ENCODE data around the gene THSD4.

Gene THSD4

GRCh38 chr15:71345186-71345585, 229.9 kb downstream of the THSD4 start:
- DNase-seq (ENCODE audit: insufficient read length) (no peak), FAIRE-seq (no peak)
- TF ChIP-seq POLR2AphosphoS5 (IDR thresholded peaks at IDR 0.05; ENCODE audit: low read depth, low read length) (no peak), POLR2A (IDR thresholded peaks at IDR 0.05; ENCODE audit: low read depth, low read length) (no peak), TAF1 (IDR thresholded peaks at IDR 0.05; ENCODE audit: borderline replicate concordance, low read depth, low read length) (no peak)

- TF ChIP-seq POLR2AphosphoS5 (IDR thresholded peaks at IDR 0.05; ENCODE audit: low read depth, low read length) (no peak), POLR2A (IDR thresholded peaks at IDR 0.05; ENCODE audit: low read depth, low read length) (no peak), TAF1 (IDR thresholded peaks at IDR 0.05; ENCODE audit: borderline replicate concordance, low read depth, low read length) (no peak)
- DNase-seq (ENCODE audit: insufficient read length) (no peak), FAIRE-seq (no peak)
Measured at GRCh38 chr15:71346464-71346863, 231.2 kb downstream of the THSD4 start.

DNA sequence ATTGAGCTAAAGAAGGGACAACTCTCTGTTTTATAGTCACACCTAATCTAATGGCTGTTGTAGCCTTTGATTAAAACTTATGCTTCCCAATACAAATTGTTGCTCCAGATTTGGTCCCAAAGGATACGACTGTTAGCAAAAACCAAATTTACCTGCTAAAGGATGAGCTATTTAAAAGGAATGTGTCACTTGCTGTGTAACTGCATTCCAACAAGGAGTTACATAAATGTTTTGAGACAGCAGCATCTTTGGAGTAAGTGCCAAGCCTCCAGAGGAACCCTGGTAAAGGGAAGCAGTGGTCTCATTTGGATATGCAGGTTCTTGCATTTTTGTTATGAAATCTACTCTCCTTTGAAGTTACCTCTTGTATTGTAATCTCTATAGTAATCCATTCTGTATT, 233.3 kb downstream of the THSD4 start:
- TF ChIP-seq TAF1 (IDR thresholded peaks at IDR 0.05; ENCODE audit: borderline replicate concordance, low read depth, low read length): no peak
- no peak for TF ChIP-seq POLR2A (IDR thresholded peaks at IDR 0.05; ENCODE audit: low read depth, low read length)
- TF ChIP-seq POLR2AphosphoS5 (IDR thresholded peaks at IDR 0.05; ENCODE audit: low read depth, low read length): no peak
- FAIRE-seq (no peak), DNase-seq (ENCODE audit: insufficient read length) (no peak)

GRCh38 chr15:71349336-71349735, 234.1 kb downstream of the THSD4 start:
- DNase-seq (ENCODE audit: insufficient read length) (no peak), FAIRE-seq (no peak)
- TF ChIP-seq POLR2A (IDR thresholded peaks at IDR 0.05; ENCODE audit: low read depth, low read length) (no peak), POLR2AphosphoS5 (IDR thresholded peaks at IDR 0.05; ENCODE audit: low read depth, low read length) (no peak), TAF1 (IDR thresholded peaks at IDR 0.05; ENCODE audit: borderline replicate concordance, low read depth, low read length) (no peak)

DNA sequence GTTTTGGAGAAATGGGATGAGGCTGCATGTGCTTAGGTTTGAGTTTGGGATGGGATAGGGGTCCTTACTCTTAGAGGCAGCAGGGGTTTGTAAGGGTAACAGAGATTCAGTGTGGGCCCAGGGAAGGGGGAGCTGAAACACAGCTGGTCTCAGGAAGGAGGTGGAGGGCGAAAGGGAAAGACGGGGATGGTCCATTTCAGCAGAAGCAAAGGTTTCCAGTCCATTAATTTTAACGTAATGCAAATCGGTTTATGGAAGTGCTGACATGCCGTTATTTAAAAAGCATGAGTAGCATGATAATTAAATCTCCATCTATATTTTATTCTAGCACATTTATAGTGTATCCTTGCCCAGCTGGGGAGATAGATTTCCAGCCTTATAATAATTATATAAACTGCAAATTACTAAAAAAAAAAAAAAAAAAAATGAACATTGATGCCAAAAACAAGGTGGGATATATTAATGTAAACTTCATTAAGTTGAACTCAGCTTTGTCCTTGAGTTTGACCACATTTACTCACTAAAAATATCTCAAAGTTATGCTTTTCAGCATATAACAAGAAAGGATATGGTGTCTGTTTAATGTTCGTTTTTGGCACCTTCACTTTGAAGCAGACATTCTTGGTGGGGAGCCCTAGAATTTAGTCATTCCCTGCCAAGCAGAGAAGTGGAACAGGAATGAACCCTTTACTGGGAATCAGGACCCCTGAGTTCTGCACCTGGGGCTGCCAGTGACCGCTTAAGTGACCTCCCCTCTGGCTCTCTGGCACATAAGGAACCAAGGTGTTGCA, 234.7 kb downstream of the THSD4 start:
- TF ChIP-seq TAF1 (IDR thresholded peaks at IDR 0.05; ENCODE audit: borderline replicate concordance, low read depth, low read length): no peak
- TF ChIP-seq POLR2A (IDR thresholded peaks at IDR 0.05; ENCODE audit: low read depth, low read length): no peak
- no peak for TF ChIP-seq POLR2AphosphoS5 (IDR thresholded peaks at IDR 0.05; ENCODE audit: low read depth, low read length)
- no peak for FAIRE-seq
- no peak for DNase-seq (ENCODE audit: insufficient read length)

DNA sequence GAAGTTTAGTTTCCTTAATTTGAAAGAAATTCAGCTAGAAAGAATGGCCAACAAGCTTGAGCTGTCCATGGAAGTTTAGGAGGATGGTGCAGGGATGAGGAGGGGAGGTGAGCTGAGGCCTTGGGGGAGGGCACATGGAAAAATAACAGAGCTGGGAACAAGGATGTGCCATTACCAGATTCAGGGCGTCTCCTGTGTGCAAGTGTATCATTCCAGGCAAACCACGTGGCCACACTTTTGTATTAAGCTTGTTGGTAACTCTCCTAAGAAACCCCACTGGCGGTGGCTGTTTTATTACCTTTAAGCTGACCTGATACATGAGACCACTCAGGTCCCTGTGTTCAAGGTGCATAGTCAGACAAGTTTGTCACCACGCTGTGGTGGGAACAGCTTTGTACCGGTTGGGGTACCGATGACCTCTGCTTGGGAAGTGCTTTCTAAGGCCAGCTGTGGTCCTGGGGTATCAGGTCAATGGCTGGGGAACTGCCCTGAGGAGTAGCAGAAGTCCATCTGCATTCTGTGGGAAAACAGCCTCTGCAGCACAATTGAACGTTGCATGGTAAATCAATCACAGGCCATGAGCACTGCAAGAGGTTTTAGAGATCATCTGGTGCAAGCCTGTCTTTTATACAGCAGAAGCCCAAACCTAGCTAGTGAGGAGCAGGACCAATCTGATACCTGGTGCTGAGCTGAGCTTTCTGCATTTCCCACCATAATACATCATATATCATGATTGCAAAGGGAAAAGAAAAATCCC, 235.5 kb downstream of the THSD4 start:
- no peak for DNase-seq (ENCODE audit: insufficient read length)
- FAIRE-seq: no peak
- no peak for TF ChIP-seq POLR2AphosphoS5 (IDR thresholded peaks at IDR 0.05; ENCODE audit: low read depth, low read length)
- no peak for TF ChIP-seq POLR2A (IDR thresholded peaks at IDR 0.05; ENCODE audit: low read depth, low read length)
- TF ChIP-seq TAF1 (IDR thresholded peaks at IDR 0.05; ENCODE audit: borderline replicate concordance, low read depth, low read length): no peak

DNA sequence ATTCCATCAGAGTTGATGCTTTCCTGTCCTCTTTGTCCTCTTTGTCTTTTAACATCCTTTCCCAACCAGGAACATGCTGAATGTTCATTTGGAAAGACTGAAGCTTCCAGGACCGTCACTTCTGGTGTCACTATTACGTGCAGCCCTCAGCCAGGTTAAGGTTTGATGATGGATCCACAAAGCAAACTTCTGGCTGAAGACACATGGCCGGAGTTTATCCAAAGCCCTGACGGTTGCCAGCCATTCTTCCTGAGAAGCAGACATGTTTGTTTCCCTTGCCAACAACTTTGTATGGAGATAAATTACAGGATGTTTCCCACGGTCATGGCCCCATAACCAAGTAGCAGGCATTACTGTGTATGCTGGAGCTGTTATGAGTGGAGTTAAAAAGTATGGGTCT, 236.9 kb downstream of the THSD4 start:
- FAIRE-seq (no peak), DNase-seq (ENCODE audit: insufficient read length) (no peak)
- no peak for TF ChIP-seq TAF1 (IDR thresholded peaks at IDR 0.05; ENCODE audit: borderline replicate concordance, low read depth, low read length)
- no peak for TF ChIP-seq POLR2AphosphoS5 (IDR thresholded peaks at IDR 0.05; ENCODE audit: low read depth, low read length)
- no peak for TF ChIP-seq POLR2A (IDR thresholded peaks at IDR 0.05; ENCODE audit: low read depth, low read length)

DNA sequence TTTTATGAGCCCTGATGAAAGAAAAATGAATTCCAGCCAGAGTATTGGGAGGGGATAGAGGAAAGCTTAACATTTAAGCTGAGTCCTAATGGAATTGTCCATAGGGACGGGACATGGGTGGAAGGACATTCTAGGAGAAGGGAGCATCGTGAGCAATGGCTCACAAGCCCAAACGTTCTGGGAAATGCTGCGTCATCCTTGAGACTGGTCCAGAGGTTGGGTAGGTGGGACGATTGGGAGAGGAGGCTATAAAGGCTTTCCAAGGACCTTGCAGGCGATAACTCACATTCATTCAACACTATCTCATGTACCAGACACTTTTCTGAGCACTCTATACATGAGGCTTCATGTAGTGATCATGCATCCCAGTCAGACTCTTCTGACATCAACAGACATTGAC, 237.5 kb downstream of the THSD4 start:
- FAIRE-seq (no peak), DNase-seq (ENCODE audit: insufficient read length) (no peak)
- TF ChIP-seq POLR2A (IDR thresholded peaks at IDR 0.05; ENCODE audit: low read depth, low read length) (no peak), POLR2AphosphoS5 (IDR thresholded peaks at IDR 0.05; ENCODE audit: low read depth, low read length) (no peak), TAF1 (IDR thresholded peaks at IDR 0.05; ENCODE audit: borderline replicate concordance, low read depth, low read length) (no peak)

DNA sequence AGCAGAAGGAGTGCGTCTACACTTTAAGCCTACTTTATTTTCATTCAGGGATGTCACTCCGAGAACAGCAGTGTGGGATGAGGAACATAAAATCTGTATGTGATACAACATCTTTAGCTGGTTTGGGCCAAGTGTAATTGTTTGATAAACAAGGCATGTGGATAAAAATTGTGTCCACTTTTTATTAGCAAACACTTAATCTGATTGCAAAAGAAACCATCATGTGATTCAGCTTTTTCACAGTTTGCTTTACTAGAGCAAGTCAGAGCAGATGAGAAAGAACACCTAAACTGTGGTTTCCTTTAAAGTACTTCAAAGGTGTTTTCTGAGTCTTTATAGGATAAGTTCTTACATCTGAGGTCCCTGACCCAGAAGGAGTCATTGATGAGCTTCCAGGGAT, 237.9 kb downstream of the THSD4 start:
- no peak for TF ChIP-seq POLR2A (IDR thresholded peaks at IDR 0.05; ENCODE audit: low read depth, low read length)
- TF ChIP-seq TAF1 (IDR thresholded peaks at IDR 0.05; ENCODE audit: borderline replicate concordance, low read depth, low read length): no peak
- TF ChIP-seq POLR2AphosphoS5 (IDR thresholded peaks at IDR 0.05; ENCODE audit: low read depth, low read length): no peak
- DNase-seq (ENCODE audit: insufficient read length) (no peak), FAIRE-seq (no peak)

GRCh38 chr15:71355268-71355667, 240.0 kb downstream of the THSD4 start:
- DNase-seq (ENCODE audit: insufficient read length) (no peak), FAIRE-seq (no peak)
- TF ChIP-seq TAF1 (IDR thresholded peaks at IDR 0.05; ENCODE audit: borderline replicate concordance, low read depth, low read length) (no peak), POLR2A (IDR thresholded peaks at IDR 0.05; ENCODE audit: low read depth, low read length) (no peak), POLR2AphosphoS5 (IDR thresholded peaks at IDR 0.05; ENCODE audit: low read depth, low read length) (no peak)

DNA sequence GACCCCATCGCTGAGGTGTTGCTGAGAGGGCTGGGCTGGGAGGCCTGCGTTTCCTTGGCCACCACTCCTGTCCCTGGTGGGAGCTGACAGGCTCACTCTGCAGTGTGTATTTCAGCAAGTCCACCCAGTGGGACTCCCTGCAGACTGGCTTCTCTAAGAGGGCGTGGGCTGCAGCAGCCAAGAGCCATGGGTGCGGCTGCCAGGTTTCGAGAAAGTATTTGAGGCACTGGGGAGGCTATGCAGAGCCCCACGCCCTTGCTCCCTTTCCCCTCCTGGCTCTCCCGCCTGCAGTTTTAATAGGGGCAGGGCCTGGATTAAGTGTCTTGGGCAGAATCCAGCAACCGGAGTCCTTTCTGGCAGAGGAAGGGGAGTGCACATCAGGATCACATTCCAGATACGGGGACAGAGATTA, 242.1 kb downstream of the THSD4 start:
- DNase-seq (ENCODE audit: insufficient read length): no peak
- TF ChIP-seq POLR2A (IDR thresholded peaks at IDR 0.05; ENCODE audit: low read depth, low read length) (no peak), POLR2AphosphoS5 (IDR thresholded peaks at IDR 0.05; ENCODE audit: low read depth, low read length) (no peak), TAF1 (IDR thresholded peaks at IDR 0.05; ENCODE audit: borderline replicate concordance, low read depth, low read length) (no peak)
- FAIRE-seq: no peak

- no peak for DNase-seq (ENCODE audit: insufficient read length)
- FAIRE-seq: no peak
- TF ChIP-seq TAF1 (IDR thresholded peaks at IDR 0.05; ENCODE audit: borderline replicate concordance, low read depth, low read length): no peak
- TF ChIP-seq POLR2A (IDR thresholded peaks at IDR 0.05; ENCODE audit: low read depth, low read length): no peak
- TF ChIP-seq POLR2AphosphoS5 (IDR thresholded peaks at IDR 0.05; ENCODE audit: low read depth, low read length): no peak
Measured at GRCh38 chr15:71357967-71358366, 242.7 kb downstream of the THSD4 start.
